Keratinocyte (primary cell): ENCODE results near the gene POMP.

Experiments
- EZH2 ChIP-seq: IDR thresholded peaks from one replicate; pipeline ENCODE4 v1.6.1; 2012; ENCODE audit warnings: inconsistent platforms, mild to moderate bottlenecking, low read length, moderate library complexity
- TF ChIP-seq, protein P1 (sequence below), 3 experiments: IDR thresholded peaks in 1 of 3; conservative IDR thresholded peaks in 1 of 3; optimal IDR thresholded peaks in 1 of 3; 2 replicates in 2 of 3; 3 replicates in 1 of 3; pipeline versions ENCODE3 to v1.5.1; 2011; ENCODE audit warnings: low read length in 3 of 3, mild to moderate bottlenecking in 3 of 3, moderate library complexity in 2 of 3, control low read depth in 1 of 3, inconsistent platforms in 1 of 3; ENCODE audit not compliant: insufficient read depth in 2 of 3; ENCODE audit errors: extremely low read depth in 1 of 3

DNA sequence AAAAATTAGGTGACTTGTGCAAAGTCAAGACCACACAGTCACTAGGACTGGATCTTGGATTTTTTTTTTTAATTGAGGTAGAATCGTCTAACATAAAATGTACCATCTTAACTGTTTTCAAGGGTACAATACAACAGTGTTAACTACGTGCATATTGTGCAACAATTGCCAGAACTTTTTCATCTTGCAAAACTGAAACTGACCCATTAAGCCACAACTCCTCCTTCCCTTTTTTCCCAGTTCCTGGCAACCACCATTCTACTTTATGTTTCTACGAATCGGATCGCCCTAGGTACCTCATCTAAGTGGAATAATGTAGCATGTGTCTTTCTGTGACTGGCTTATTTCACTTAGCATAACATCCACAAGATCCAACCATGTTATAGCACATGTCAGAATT lies 37.5 kb upstream of the POMP start:
- TF ChIP-seq, protein P1, sequence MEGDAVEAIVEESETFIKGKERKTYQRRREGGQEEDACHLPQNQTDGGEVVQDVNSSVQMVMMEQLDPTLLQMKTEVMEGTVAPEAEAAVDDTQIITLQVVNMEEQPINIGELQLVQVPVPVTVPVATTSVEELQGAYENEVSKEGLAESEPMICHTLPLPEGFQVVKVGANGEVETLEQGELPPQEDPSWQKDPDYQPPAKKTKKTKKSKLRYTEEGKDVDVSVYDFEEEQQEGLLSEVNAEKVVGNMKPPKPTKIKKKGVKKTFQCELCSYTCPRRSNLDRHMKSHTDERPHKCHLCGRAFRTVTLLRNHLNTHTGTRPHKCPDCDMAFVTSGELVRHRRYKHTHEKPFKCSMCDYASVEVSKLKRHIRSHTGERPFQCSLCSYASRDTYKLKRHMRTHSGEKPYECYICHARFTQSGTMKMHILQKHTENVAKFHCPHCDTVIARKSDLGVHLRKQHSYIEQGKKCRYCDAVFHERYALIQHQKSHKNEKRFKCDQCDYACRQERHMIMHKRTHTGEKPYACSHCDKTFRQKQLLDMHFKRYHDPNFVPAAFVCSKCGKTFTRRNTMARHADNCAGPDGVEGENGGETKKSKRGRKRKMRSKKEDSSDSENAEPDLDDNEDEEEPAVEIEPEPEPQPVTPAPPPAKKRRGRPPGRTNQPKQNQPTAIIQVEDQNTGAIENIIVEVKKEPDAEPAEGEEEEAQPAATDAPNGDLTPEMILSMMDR (optimal IDR thresholded peaks at IDR 0.05 in 1 of 3, IDR thresholded peaks at IDR 0.05 in 1 of 3, conservative IDR thresholded peaks at IDR 0.05 in 1 of 3; ENCODE audit: extremely low read depth in 1 of 3, insufficient read depth in 2 of 3, low read length in 3 of 3), result no peak
- TF ChIP-seq EZH2, result no peak
